Activated CD8-positive, alpha-beta T cell treated with anti-CD3 and anti-CD28 coated beads for 36 hours (primary cell): ENCODE measurements around the gene OXSR1. TPM values are rescaled to one million over a fixed set of nuclear protein-coding genes. Genes with fewer than 3 reads are reported as not detected.

Experiments
- ATAC-seq: fragments of 200-7000 bp; cut with Tn5 transposase; one replicate; pipeline ENCODE4 v1.10.0; 2021; ENCODE audit warnings: mild to moderate bottlenecking, moderate library complexity
- CTCF ChIA-PET: fragments of 350-600 bp; sonication (Branson Sonifier 250); formaldehyde crosslinking; loops from one replicate; lab custom pipeline; 2021; ENCODE audit warnings: antibody characterized with exemption; lab: Charles Lee
- POLR2A ChIA-PET: fragments of 350-600 bp; sonication (Branson Sonifier 250); formaldehyde crosslinking; loops from one replicate; lab custom pipeline; 2021; ENCODE audit warnings: antibody characterized with exemption; lab: Charles Lee
- DNase-seq: peaks from one replicate; pipeline ENCODE4 v3.0.0-alpha.2; 2020
- H3K27ac Mint-ChIP-seq: one replicate; pipeline ENCODE4 v1.8.0; 2021; ENCODE audit warnings: mild to moderate bottlenecking, mixed read lengths
- H3K27me3 Mint-ChIP-seq: one replicate; pipeline ENCODE4 v1.8.0; 2021; ENCODE audit warnings: mixed read lengths
- H3K36me3 Mint-ChIP-seq: one replicate; pipeline ENCODE4 v1.8.0; 2021; ENCODE audit warnings: low read depth, mixed read lengths
- H3K4me1 Mint-ChIP-seq: one replicate; pipeline ENCODE4 v1.8.0; 2021; ENCODE audit warnings: low read depth, mixed read lengths
- H3K4me3 Mint-ChIP-seq: one replicate; pipeline ENCODE4 v1.8.0; 2021; ENCODE audit warnings: mild to moderate bottlenecking, moderate library complexity, mixed read lengths
- H3K9me3 Mint-ChIP-seq: one replicate; pipeline ENCODE4 v1.8.0; 2021; ENCODE audit warnings: mixed read lengths
- CTCF ChIP-seq: fragments of 200-600 bp; IDR thresholded peaks from one replicate; pipeline ENCODE4 v1.8.0; 2022; ENCODE audit warnings: antibody characterized with exemption, mild to moderate bottlenecking
- intact Hi-C: fragments of 100-400 bp; cut with micrococcal nuclease; formaldehyde crosslinking; loops from one replicate; pipeline ENCODE4 v1.10.0; 2022
- total RNA-seq, 2 experiments: library from RNA; stranded (reverse); gene quantifications; one replicate each; pipeline ENCODE4 v1.2.3, GENCODE V29; 2021

The OXSR1 gene
- total RNA-seq, 2 experiments from 2014 or later = 56.5 to 57.9 TPM

GRCh38 chr3:38247366-38248035 is 82.2 kb downstream of the OXSR1 start:
- CTCF ChIA-PET = interaction anchor here (1.3 to 1.7 kb wide), 3 partner anchors 99 to 274 kb away, joined by 3 to 5 read pairs (median 4); partner anchors contain the start of gene XYLB
- ATAC-seq (no peak), DNase-seq (no peak)
- intact Hi-C loops = no loop called here
- Mint-ChIP-seq H3K4me1 (peaks cover 5% of the 10 kb centered on the region), H3K4me3 (no peak overlapping the region), H3K9me3 (no peaks in the 10 kb centered on the region), H3K27me3 (no peaks in the 10 kb centered on the region), H3K36me3 (peaks cover 43% of the 10 kb centered on the region), H3K27ac (no peak overlapping the region)
- TF ChIP-seq CTCF = no peak
- POLR2A ChIA-PET = no interaction called here

- POLR2A ChIA-PET = no interaction called here
- intact Hi-C loops = no loop called here
These were observed 84.9 kb downstream of the OXSR1 start for GRCh38 chr3:38250198-38250597.

GRCh38 chr3:38251197-38251596 is 85.9 kb downstream of the OXSR1 start:
- Mint-ChIP-seq H3K4me1 (peaks cover 25% of the 10 kb centered on the region), H3K36me3 (peaks cover 62% of the 10 kb centered on the region), H3K4me3 (no peak overlapping the region), H3K9me3 (no peaks in the 10 kb centered on the region), H3K27me3 (no peaks in the 10 kb centered on the region), H3K27ac (no peak overlapping the region)
- CTCF ChIA-PET = no interaction called here
- no peak for TF ChIP-seq CTCF
- intact Hi-C loops = no loop called here
- POLR2A ChIA-PET = no interaction called here
- no peak for DNase-seq
- no peak for ATAC-seq

More at GRCh38 chr3:38250198-38250597, 84.9 kb downstream of the OXSR1 start:
- CTCF ChIA-PET = no interaction called here
- Mint-ChIP-seq H3K36me3 (peaks cover 57% of the 10 kb centered on the region), H3K27ac (no peak overlapping the region), H3K4me1 (peaks cover 16% of the 10 kb centered on the region), H3K4me3 (no peak overlapping the region), H3K27me3 (no peaks in the 10 kb centered on the region), H3K9me3 (no peaks in the 10 kb centered on the region)
- DNase-seq (no peak), ATAC-seq (no peak)
- TF ChIP-seq CTCF = no peak

DNA sequence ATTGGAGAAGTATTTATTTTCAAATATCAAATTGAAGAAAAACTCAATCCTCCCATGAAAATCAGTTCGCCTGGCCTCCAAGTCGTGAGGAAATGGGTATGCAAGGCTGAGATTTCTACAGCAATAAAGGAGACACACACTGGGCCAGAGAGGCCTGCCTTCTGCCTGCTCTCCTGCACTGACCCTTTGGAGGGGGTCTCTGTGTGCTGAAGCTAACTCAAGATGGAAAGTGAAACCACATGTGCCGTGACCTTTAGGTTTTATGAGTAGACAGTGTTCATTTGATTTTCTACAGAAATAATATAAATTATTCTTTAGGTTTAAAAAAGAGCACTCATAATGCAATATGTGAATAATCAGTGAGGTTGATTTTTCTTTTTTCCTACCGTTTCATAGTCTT is 88.4 kb downstream of the OXSR1 start:
- Mint-ChIP-seq H3K4me1 (peaks cover 36% of the 10 kb centered on the region), H3K9me3 (no peaks in the 10 kb centered on the region), H3K36me3 (peaks cover 52% of the 10 kb centered on the region), H3K27ac (peak overlapping the region; percentile 30), H3K27me3 (no peaks in the 10 kb centered on the region), H3K4me3 (no peak overlapping the region)
- DNase-seq (peak; percentile 20), ATAC-seq (peak; percentile 48)
- ChIA-PET POLR2A (no interaction called here), CTCF (no interaction called here)
- intact Hi-C loops = no loop called here
- no peak for TF ChIP-seq CTCF

GRCh38 chr3:38254872-38255271 is 89.5 kb downstream of the OXSR1 start:
- intact Hi-C loops = no loop called here
- Mint-ChIP-seq H3K4me3 (no peak overlapping the region), H3K4me1 (peaks cover 40% of the 10 kb centered on the region), H3K9me3 (no peaks in the 10 kb centered on the region), H3K27me3 (no peaks in the 10 kb centered on the region), H3K36me3 (peaks cover 48% of the 10 kb centered on the region), H3K27ac (no peak overlapping the region)
- ATAC-seq (no peak), DNase-seq (no peak)
- POLR2A ChIA-PET = no interaction called here
- no peak for TF ChIP-seq CTCF
- CTCF ChIA-PET = no interaction called here
